Measurements from ENCODE around the gene CAD. TPM values are rescaled to one million over a fixed set of nuclear protein-coding genes. Genes with fewer than 3 reads are reported as not detected.

The CAD gene
- total RNA-seq, 8 experiments from 2014 or later = 20.5 to 72.3 (median 31.5) TPM

- in situ Hi-C loops (cut with MboI; ENCODE audit: low pct_unique_long_range_greater_than_20kb in 2 of 9, low sequenced_read_pairs in 9 of 9, unreplicated experiment in 9 of 9) = loop anchor here in 1 of 9 experiments (25.0 kb wide), 1 partner anchor 129 kb away; the partner anchor contains the start of genes EMILIN1 and KHK
- peak overlapping the region; percentile 56 to 84 (median 58) for H3K4me3 ChIP-seq
- no peak for ATAC-seq (replicated peaks in 6 of 8)
- peaks cover 18 to 26% of the 10 kb centered on the region in 2 donors for H3K4me1 ChIP-seq (replicated peaks in 1 of 2)
- peak overlapping the region; percentile 74 to 87 for H3K27ac ChIP-seq
- WGBS, 10 experiments = 49 to 100% (median 86%) methylated on average over 1 to 8 of the region's 13 CpGs; no CpG with 5 or more reads in 1 of the 10 experiments
Observed at GRCh38 chr2:27216416-27217137, 592 bp upstream of the CAD start.

DNA sequence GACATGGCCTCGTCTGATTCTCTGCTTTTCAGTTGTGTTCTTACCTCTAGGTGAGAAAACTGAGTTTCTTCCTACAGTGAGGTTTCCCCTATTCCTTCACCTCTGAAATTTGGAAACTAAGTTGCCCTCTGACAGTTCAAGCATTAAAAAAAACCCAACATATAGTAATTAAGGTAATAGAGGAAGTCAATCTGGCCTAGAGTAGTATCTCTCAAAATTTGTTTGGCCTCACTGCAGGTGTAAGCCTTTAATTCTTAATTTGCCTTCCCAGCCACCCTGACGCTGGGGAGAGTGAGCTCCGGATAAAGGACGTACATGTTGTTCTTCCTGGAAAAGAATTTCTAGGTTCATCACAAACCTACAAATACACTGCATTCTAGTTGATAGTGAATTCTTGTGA is 1.4 kb downstream of the CAD start:
- Histone ChIP-seq H3K4me3 (peak overlapping the region in 2 of 5 donors; percentile 67 to 84), H3K4me1 (replicated peaks in 1 of 2) (peaks cover 17 to 20% of the 10 kb centered on the region in 2 donors), H3K27ac (no peak overlapping the region)
- in situ Hi-C loops (cut with MboI; ENCODE audit: low pct_unique_long_range_greater_than_20kb in 2 of 9, low sequenced_read_pairs in 9 of 9, unreplicated experiment in 9 of 9) = loop anchor here in 1 of 9 experiments (25.0 kb wide), 1 partner anchor 131 kb away; the partner anchor contains the start of genes EMILIN1 and KHK
- ATAC-seq (replicated peaks in 6 of 8) = no peak
- WGBS, 10 experiments = 71 to 100% (median 83%) methylated on average over 1 to 4 of the region's 4 CpGs; no CpG with 5 or more reads in 1 of the 10 experiments

DNA sequence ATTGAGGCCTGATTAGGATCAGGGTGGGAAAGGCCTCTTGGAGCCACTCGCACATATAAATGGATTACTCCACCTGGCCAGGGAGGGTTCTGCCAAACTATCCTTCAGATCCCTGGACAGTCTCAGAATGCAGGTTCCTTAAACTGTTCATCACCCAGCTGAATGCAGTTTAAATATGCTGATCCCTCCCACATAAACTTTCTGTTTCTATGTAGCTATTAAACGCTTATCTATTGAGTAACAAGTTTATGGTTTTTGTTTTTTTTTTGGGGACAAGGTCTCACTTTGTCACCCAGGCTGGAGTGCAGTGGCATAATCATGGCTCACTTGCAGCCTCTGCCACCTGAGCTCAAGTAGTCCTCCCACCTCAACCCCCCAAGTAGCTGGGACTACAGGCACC is 1.9 kb downstream of the CAD start:
- WGBS, 10 experiments = 40 to 100% (median 92%) methylated on average over 1 to 2 of the region's 2 CpGs; no CpG with 5 or more reads in 3 of the 10 experiments
- Histone ChIP-seq H3K27ac (no peak overlapping the region), H3K4me3 (no peak overlapping the region), H3K4me1 (replicated peaks in 1 of 2) (peaks cover 15 to 18% of the 10 kb centered on the region in 2 donors)
- in situ Hi-C loops (cut with MboI; ENCODE audit: low pct_unique_long_range_greater_than_20kb in 2 of 9, low sequenced_read_pairs in 9 of 9, unreplicated experiment in 9 of 9) = loop anchor here in 1 of 9 experiments (25.0 kb wide), 1 partner anchor 132 kb away; the partner anchor contains the start of genes EMILIN1 and KHK
- no peak for ATAC-seq (replicated peaks in 6 of 8)

- 89 to 100% (median 100%) methylated on average over 2 to 7 of the region's 7 CpGs; no CpG with 5 or more reads in 2 of the 10 experiments for WGBS, 10 experiments
- in situ Hi-C loops (cut with MboI; ENCODE audit: low pct_unique_long_range_greater_than_20kb in 2 of 9, low sequenced_read_pairs in 9 of 9, unreplicated experiment in 9 of 9) = loop anchor here in 1 of 9 experiments (25.0 kb wide), 1 partner anchor 133 kb away; the partner anchor contains the start of genes EMILIN1 and KHK
- Histone ChIP-seq H3K4me1 (replicated peaks in 1 of 2) (peaks cover 15 to 18% of the 10 kb centered on the region in 2 donors), H3K4me3 (no peak overlapping the region), H3K27ac (no peak overlapping the region)
- ATAC-seq (replicated peaks in 6 of 8) = no peak
Observed at GRCh38 chr2:27220091-27220490, 2.9 kb downstream of the CAD start.

GRCh38 chr2:27221166-27221565 is 4.0 kb downstream of the CAD start:
- 88 to 100% (median 100%) methylated on average over 1 to 3 of the region's 3 CpGs; no CpG with 5 or more reads in 5 of the 10 experiments for WGBS, 10 experiments
- in situ Hi-C loops (cut with MboI; ENCODE audit: low pct_unique_long_range_greater_than_20kb in 2 of 9, low sequenced_read_pairs in 9 of 9, unreplicated experiment in 9 of 9) = loop anchor here in 1 of 9 experiments (25.0 kb wide), 1 partner anchor 134 kb away; the partner anchor contains the start of genes EMILIN1 and KHK
- no peak overlapping the region for H3K4me3 ChIP-seq
- ATAC-seq (replicated peaks in 6 of 8) = no peak
- H3K27ac ChIP-seq = no peak overlapping the region
- peaks cover 15 to 16% of the 10 kb centered on the region in 2 donors for H3K4me1 ChIP-seq (replicated peaks in 1 of 2)

DNA sequence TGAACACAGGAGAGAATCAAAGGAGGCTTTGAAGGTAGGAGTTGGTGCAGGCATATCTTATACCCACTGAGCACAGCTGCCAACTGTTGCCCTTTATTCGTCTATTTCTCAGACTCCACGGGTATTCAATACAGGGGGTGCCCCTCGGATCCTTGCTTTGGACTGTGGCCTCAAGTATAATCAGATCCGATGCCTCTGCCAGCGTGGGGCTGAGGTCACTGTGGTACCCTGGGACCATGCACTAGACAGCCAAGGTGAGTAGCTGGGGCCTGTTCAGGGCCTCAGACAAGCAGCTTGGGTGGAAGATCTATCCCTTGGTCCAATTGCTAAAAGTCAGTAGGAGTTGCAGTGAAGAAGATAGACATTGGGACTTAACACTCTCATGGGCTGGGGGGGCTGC is 5.2 kb downstream of the CAD start:
- in situ Hi-C loops (cut with MboI; ENCODE audit: low pct_unique_long_range_greater_than_20kb in 2 of 9, low sequenced_read_pairs in 9 of 9, unreplicated experiment in 9 of 9) = loop anchor here in 1 of 9 experiments (25.0 kb wide), 1 partner anchor 135 kb away; the partner anchor contains the start of genes EMILIN1 and KHK
- WGBS, 10 experiments = 100% methylated on average over 1 to 4 of the region's 5 CpGs; no CpG with 5 or more reads in 6 of the 10 experiments
- Histone ChIP-seq H3K4me3 (no peak overlapping the region), H3K27ac (no peak overlapping the region), H3K4me1 (replicated peaks in 1 of 2) (peaks cover 7 to 8% of the 10 kb centered on the region in 2 donors)
- no peak for ATAC-seq (replicated peaks in 6 of 8)

DNA sequence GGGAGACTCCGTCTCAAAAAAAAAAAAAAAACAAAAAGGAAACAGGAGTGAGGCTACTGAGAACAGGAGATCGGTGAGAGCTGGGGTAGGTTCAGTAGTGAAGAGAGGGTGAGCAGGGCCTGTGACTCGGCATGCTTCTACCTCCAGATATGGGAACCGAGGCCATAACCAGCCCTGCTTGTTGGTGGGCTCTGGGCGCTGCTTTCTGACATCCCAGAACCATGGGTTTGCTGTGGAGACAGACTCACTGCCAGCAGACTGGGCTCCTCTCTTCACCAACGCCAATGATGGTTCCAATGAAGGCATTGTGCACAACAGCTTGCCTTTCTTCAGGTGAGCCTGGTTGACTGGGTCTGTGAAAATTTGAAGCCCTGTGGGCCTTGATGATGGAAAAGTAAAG is 6.2 kb downstream of the CAD start:
- no peak for ATAC-seq (replicated peaks in 6 of 8)
- WGBS, 10 experiments = 80 to 100% (median 100%) methylated on average over 1 to 5 of the region's 6 CpGs; no CpG with 5 or more reads in 3 of the 10 experiments
- no peak overlapping the region for H3K4me3 ChIP-seq
- peaks cover 3% of the 10 kb centered on the region in 2 donors for H3K4me1 ChIP-seq (replicated peaks in 1 of 2)
- no peak overlapping the region for H3K27ac ChIP-seq
- in situ Hi-C loops (cut with MboI; ENCODE audit: low pct_unique_long_range_greater_than_20kb in 2 of 9, low sequenced_read_pairs in 9 of 9, unreplicated experiment in 9 of 9) = loop anchor here in 1 of 9 experiments (25.0 kb wide), 1 partner anchor 136 kb away; the partner anchor contains the start of genes EMILIN1 and KHK

GRCh38 chr2:27225526-27225925 is 8.4 kb downstream of the CAD start:
- no peaks in the 10 kb centered on the region for H3K4me1 ChIP-seq (replicated peaks in 1 of 2)
- in situ Hi-C loops (cut with MboI; ENCODE audit: low pct_unique_long_range_greater_than_20kb in 2 of 9, low sequenced_read_pairs in 9 of 9, unreplicated experiment in 9 of 9) = no loop called here
- ATAC-seq (replicated peaks in 6 of 8) = no peak
- H3K27ac ChIP-seq = no peak overlapping the region
- 89 to 100% (median 100%) methylated on average over 1 to 6 of the region's 9 CpGs; no CpG with 5 or more reads in 3 of the 10 experiments for WGBS, 10 experiments
- no peak overlapping the region for H3K4me3 ChIP-seq

GRCh38 chr2:27227501-27227900 is 10.3 kb downstream of the CAD start:
- no peak overlapping the region for H3K4me3 ChIP-seq
- 81 to 100% (median 91%) methylated on average over 1 to 2 of the region's 2 CpGs; no CpG with 5 or more reads in 1 of the 10 experiments for WGBS, 10 experiments
- ATAC-seq (replicated peaks in 6 of 8) = no peak
- H3K27ac ChIP-seq = no peak overlapping the region
- no peaks in the 10 kb centered on the region for H3K4me1 ChIP-seq (replicated peaks in 1 of 2)
- in situ Hi-C loops (cut with MboI; ENCODE audit: low pct_unique_long_range_greater_than_20kb in 2 of 9, low sequenced_read_pairs in 9 of 9, unreplicated experiment in 9 of 9) = no loop called here

GRCh38 chr2:27231921-27232320 is 14.8 kb downstream of the CAD start:
- Histone ChIP-seq H3K4me1 (replicated peaks in 1 of 2) (no peaks in the 10 kb centered on the region), H3K4me3 (no peak overlapping the region), H3K27ac (no peak overlapping the region)
- in situ Hi-C loops (cut with MboI; ENCODE audit: low pct_unique_long_range_greater_than_20kb in 2 of 9, low sequenced_read_pairs in 9 of 9, unreplicated experiment in 9 of 9) = no loop called here
- ATAC-seq (replicated peaks in 6 of 8) = no peak
- WGBS, 10 experiments = 76 to 100% (median 93%) methylated on average over 3 to 11 of the region's 13 CpGs; no CpG with 5 or more reads in 2 of the 10 experiments

DNA sequence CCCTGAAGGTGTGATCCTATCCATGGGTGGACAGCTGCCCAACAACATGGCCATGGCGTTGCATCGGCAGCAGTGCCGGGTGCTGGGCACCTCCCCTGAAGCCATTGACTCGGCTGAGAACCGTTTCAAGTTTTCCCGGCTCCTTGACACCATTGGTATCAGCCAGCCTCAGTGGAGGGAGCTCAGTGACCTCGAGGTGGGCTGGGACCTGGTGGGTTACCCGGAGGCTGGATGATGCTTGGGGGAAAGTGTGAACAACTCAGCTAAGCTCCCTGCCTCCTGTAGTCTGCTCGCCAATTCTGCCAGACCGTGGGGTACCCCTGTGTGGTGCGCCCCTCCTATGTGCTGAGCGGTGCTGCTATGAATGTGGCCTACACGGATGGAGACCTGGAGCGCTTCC is 16.2 kb downstream of the CAD start:
- no peaks in the 10 kb centered on the region for H3K4me1 ChIP-seq (replicated peaks in 1 of 2)
- H3K4me3 ChIP-seq = no peak overlapping the region
- no peak for ATAC-seq (replicated peaks in 6 of 8)
- no peak overlapping the region for H3K27ac ChIP-seq
- 60 to 100% (median 97%) methylated on average over 1 to 8 of the region's 14 CpGs; no CpG with 5 or more reads in 4 of the 10 experiments for WGBS, 10 experiments
- in situ Hi-C loops (cut with MboI; ENCODE audit: low pct_unique_long_range_greater_than_20kb in 2 of 9, low sequenced_read_pairs in 9 of 9, unreplicated experiment in 9 of 9) = no loop called here

- H3K4me1 ChIP-seq (replicated peaks in 1 of 2) = no peaks in the 10 kb centered on the region
- no peak for ATAC-seq (replicated peaks in 6 of 8)
- H3K4me3 ChIP-seq = no peak overlapping the region
- H3K27ac ChIP-seq = no peak overlapping the region
- WGBS, 10 experiments = 80 to 100% (median 97%) methylated on average over 1 to 9 of the region's 12 CpGs; no CpG with 5 or more reads in 5 of the 10 experiments
- in situ Hi-C loops (cut with MboI; ENCODE audit: low pct_unique_long_range_greater_than_20kb in 2 of 9, low sequenced_read_pairs in 9 of 9, unreplicated experiment in 9 of 9) = no loop called here
Observed at GRCh38 chr2:27236136-27236535, 19.0 kb downstream of the CAD start.

GRCh38 chr2:27236626-27237025 is 19.5 kb downstream of the CAD start:
- Histone ChIP-seq H3K27ac (no peak overlapping the region), H3K4me3 (no peak overlapping the region), H3K4me1 (replicated peaks in 1 of 2) (no peaks in the 10 kb centered on the region)
- in situ Hi-C loops (cut with MboI; ENCODE audit: low pct_unique_long_range_greater_than_20kb in 2 of 9, low sequenced_read_pairs in 9 of 9, unreplicated experiment in 9 of 9) = no loop called here
- 94 to 100% (median 100%) methylated on average over 1 to 3 of the region's 3 CpGs; no CpG with 5 or more reads in 5 of the 10 experiments for WGBS, 10 experiments
- no peak for ATAC-seq (replicated peaks in 6 of 8)
